HEK293 (cell line): Measurements from ENCODE around the gene OAS2.

ENCODE experiments used
- CTCF ChIA-PET: fragments of 350-600 bp; formaldehyde crosslinking; extraction: SDS; loops from one replicate; lab custom pipeline; 2021; ENCODE audit warnings: antibody characterized with exemption; lab: Yijun Ruan, JAX
- POLR2A ChIA-PET: fragments of 300-600 bp; formaldehyde crosslinking; extraction: SDS; loops from one replicate; lab custom pipeline; 2020; ENCODE audit warnings: antibody characterized with exemption, inconsistent platforms; lab: Yijun Ruan, JAX
- H3K27ac ChIP-seq: fragments of 200-500 bp; sonication (Bioruptor generic); 2 replicates; pipeline ENCODE4 v1.5.1; 2014; ENCODE audit warnings: low read depth, low read length, control low read depth, inconsistent platforms; ENCODE audit errors: extremely low read depth
- H3K36me3 ChIP-seq, 2 experiments: fragments of 200-500 bp in 1 of 2; sonication (Bioruptor generic) in 1 of 2; 1 replicate in 1 of 2; 2 replicates in 1 of 2; pipeline ENCODE4 v1.5.1; 2014 to 2017; ENCODE audit warnings: inconsistent platforms in 2 of 2, low read length in 2 of 2; ENCODE audit not compliant: control insufficient read depth in 2 of 2, insufficient read depth in 1 of 2
- H3K4me1 ChIP-seq: fragments of 200-500 bp; sonication (Bioruptor generic); 2 replicates; pipeline ENCODE4 v1.5.1; 2014; ENCODE audit warnings: mild to moderate bottlenecking, low read length, inconsistent platforms; ENCODE audit not compliant: control insufficient read depth, insufficient read depth
- H3K4me3 ChIP-seq: 2 replicates; pipeline ENCODE4 v1.5.1; 2011; ENCODE audit warnings: low read depth, mild to moderate bottlenecking, control low read depth, low read length, moderate library complexity
- H3K9me3 ChIP-seq: fragments of 200-500 bp; sonication (Bioruptor generic); 2 replicates; pipeline ENCODE4 v1.5.1; 2014; ENCODE audit warnings: low read depth, low read length, inconsistent platforms; ENCODE audit not compliant: control insufficient read depth, insufficient read depth
- ATF2 ChIP-seq: fragments of 450-650 bp; formaldehyde crosslinking; IDR thresholded peaks from 2 replicates; pipeline ENCODE4 v1.5.1; 2016; ENCODE audit warnings: missing biosample characterization, missing genetic modification characterization, low read depth
- BCL11B ChIP-seq: fragments of 450-650 bp; formaldehyde crosslinking; IDR thresholded peaks from 2 replicates; pipeline ENCODE4 v1.5.1; 2016; ENCODE audit warnings: low read depth, missing biosample characterization, missing genetic modification characterization
- GLI4 ChIP-seq: fragments of 450-650 bp; formaldehyde crosslinking; IDR thresholded peaks from 2 replicates; pipeline ENCODE4 v1.5.1; 2016; ENCODE audit warnings: missing biosample characterization, missing genetic modification characterization
- KLF16 ChIP-seq: fragments of 450-650 bp; formaldehyde crosslinking; IDR thresholded peaks from 2 replicates; pipeline ENCODE4 v1.5.1; 2017; ENCODE audit warnings: missing biosample characterization, missing genetic modification characterization
- KLF7 ChIP-seq: fragments of 450-650 bp; formaldehyde crosslinking; IDR thresholded peaks from 2 replicates; pipeline ENCODE4 v1.5.1; 2016; ENCODE audit warnings: missing biosample characterization, missing genetic modification characterization, borderline replicate concordance
- OVOL3 ChIP-seq: fragments of 450-650 bp; formaldehyde crosslinking; IDR thresholded peaks from 2 replicates; pipeline ENCODE4 v1.5.1; 2016; ENCODE audit warnings: missing biosample characterization, missing genetic modification characterization
- RBAK ChIP-seq: fragments of 450-650 bp; formaldehyde crosslinking; IDR thresholded peaks from 2 replicates; pipeline ENCODE4 v1.5.1; 2016; ENCODE audit warnings: missing biosample characterization, missing genetic modification characterization
- REST ChIP-seq: fragments of 450-650 bp; formaldehyde crosslinking; IDR thresholded peaks from 2 replicates; pipeline ENCODE4 v1.5.1; 2016; ENCODE audit warnings: missing biosample characterization, missing genetic modification characterization
- SCRT2 ChIP-seq: fragments of 450-650 bp; formaldehyde crosslinking; IDR thresholded peaks from 2 replicates; pipeline ENCODE4 v1.5.1; 2016; ENCODE audit warnings: missing biosample characterization, missing genetic modification characterization
- YY1 ChIP-seq: fragments of 450-650 bp; formaldehyde crosslinking; IDR thresholded peaks from 2 replicates; pipeline ENCODE4 v1.5.1; 2018; ENCODE audit warnings: missing biosample characterization, missing genetic modification characterization
- ZBTB21 ChIP-seq: fragments of 450-650 bp; formaldehyde crosslinking; IDR thresholded peaks from 2 replicates; pipeline ENCODE4 v1.5.1; 2017; ENCODE audit warnings: missing biosample characterization, missing genetic modification characterization
- ZEB2 ChIP-seq: fragments of 450-650 bp; formaldehyde crosslinking; IDR thresholded peaks from 2 replicates; pipeline ENCODE4 v1.5.1; 2016; ENCODE audit warnings: missing biosample characterization, missing genetic modification characterization
- ZFHX2 ChIP-seq: fragments of 450-650 bp; formaldehyde crosslinking; conservative IDR thresholded peaks from 2 replicates; pipeline ENCODE4 v1.5.1; 2016; ENCODE audit warnings: missing biosample characterization, missing genetic modification characterization
- ZFP37 ChIP-seq: fragments of 450-650 bp; formaldehyde crosslinking; IDR thresholded peaks from 2 replicates; pipeline ENCODE4 v1.5.1; 2016; ENCODE audit warnings: missing biosample characterization, missing genetic modification characterization
- ZNF132 ChIP-seq: fragments of 450-650 bp; formaldehyde crosslinking; IDR thresholded peaks from 2 replicates; pipeline ENCODE4 v1.5.1; 2017; ENCODE audit warnings: missing biosample characterization, missing genetic modification characterization, borderline replicate concordance
- ZNF138 ChIP-seq: fragments of 450-650 bp; formaldehyde crosslinking; IDR thresholded peaks from 2 replicates; pipeline ENCODE4 v1.5.1; 2016; ENCODE audit warnings: missing biosample characterization, missing genetic modification characterization, borderline replicate concordance
- ZNF423 ChIP-seq: fragments of 450-650 bp; formaldehyde crosslinking; IDR thresholded peaks from 2 replicates; pipeline ENCODE4 v1.5.1; 2016; ENCODE audit warnings: missing biosample characterization, missing genetic modification characterization
- ZNF426 ChIP-seq: fragments of 450-650 bp; formaldehyde crosslinking; IDR thresholded peaks from 2 replicates; pipeline ENCODE4 v1.5.1; 2017; ENCODE audit warnings: missing biosample characterization, missing genetic modification characterization, mild to moderate bottlenecking, inconsistent platforms, moderate library complexity
- ZNF473 ChIP-seq: fragments of 450-650 bp; formaldehyde crosslinking; IDR thresholded peaks from 2 replicates; pipeline ENCODE4 v1.5.1; 2017; ENCODE audit warnings: missing biosample characterization, missing genetic modification characterization
- ZNF48 ChIP-seq: fragments of 450-650 bp; formaldehyde crosslinking; IDR thresholded peaks from 2 replicates; pipeline ENCODE4 v1.5.1; 2016; ENCODE audit warnings: missing biosample characterization, missing genetic modification characterization
- ZNF513 ChIP-seq: fragments of 450-650 bp; IDR thresholded peaks from 2 replicates; pipeline ENCODE4 v1.5.1; 2018; ENCODE audit warnings: missing biosample characterization, missing genetic modification characterization
- ZNF529 ChIP-seq: fragments of 450-650 bp; formaldehyde crosslinking; IDR thresholded peaks from 2 replicates; pipeline ENCODE4 v1.5.1; 2017; ENCODE audit warnings: missing genetic modification characterization, missing biosample characterization; ENCODE audit not compliant: insufficient replicate concordance
- ZNF747 ChIP-seq: fragments of 450-650 bp; formaldehyde crosslinking; IDR thresholded peaks from 2 replicates; pipeline ENCODE4 v1.5.1; 2016; ENCODE audit warnings: missing biosample characterization, missing genetic modification characterization
- ZNF791 ChIP-seq: fragments of 450-650 bp; formaldehyde crosslinking; IDR thresholded peaks from 2 replicates; pipeline ENCODE4 v1.5.1; 2016; ENCODE audit warnings: missing biosample characterization, missing genetic modification characterization

OAS2 gene

GRCh38 chr12:112929715-112930114, 48.6 kb upstream of the OAS2 start:
- ChIA-PET POLR2A (no interaction called here), CTCF (interaction anchor here (0.8 to 0.9 kb wide), 2 partner anchors 64 to 590 kb away, joined by 3 to 4 read pairs; no protein-coding TSS in a partner anchor)
- Histone ChIP-seq H3K9me3 (no peaks in the 10 kb centered on the region), H3K27ac (no peak overlapping the region), H3K4me1 (no peaks in the 10 kb centered on the region), H3K4me3 (no peak overlapping the region), H3K36me3 (no peaks in the 10 kb centered on the region)
- TF ChIP-seq ZNF423 (no peak), ZNF132 (tag by site-specific recombination) (no peak)

- Histone ChIP-seq H3K36me3 (no peaks in the 10 kb centered on the region), H3K9me3 (no peaks in the 10 kb centered on the region), H3K27ac (no peak overlapping the region), H3K4me3 (no peak overlapping the region), H3K4me1 (no peaks in the 10 kb centered on the region)
- CTCF ChIA-PET = no interaction called here
- no peak for TF ChIP-seq BCL11B (tag by site-specific recombination)
- no peak for TF ChIP-seq ZFHX2 (tag by site-specific recombination)
- no peak for TF ChIP-seq KLF16 (tag by site-specific recombination)
- no peak for TF ChIP-seq REST
- no peak for TF ChIP-seq ZBTB21 (tag by site-specific recombination)
- TF ChIP-seq ZFP37 (tag by site-specific recombination) = no peak
- no peak for TF ChIP-seq SCRT2 (tag by site-specific recombination)
- TF ChIP-seq ZNF747 (tag by site-specific recombination) = no peak
- POLR2A ChIA-PET = no interaction called here
Observed at GRCh38 chr12:112930350-112930749, 48.0 kb upstream of the OAS2 start.

- no peaks in the 10 kb centered on the region for H3K4me1 ChIP-seq
- TF ChIP-seq ATF2 (tag by site-specific recombination) = no peak
- no peak for TF ChIP-seq ZNF473 (tag by site-specific recombination)
- ChIA-PET POLR2A (no interaction called here), CTCF (interaction anchor here (0.6 kb wide), 1 partner anchor 35 kb away, joined by 3 read pairs; no protein-coding TSS in a partner anchor)
- no peaks in the 10 kb centered on the region for H3K9me3 ChIP-seq
- H3K36me3 ChIP-seq = no peaks in the 10 kb centered on the region
- H3K4me3 ChIP-seq = no peak overlapping the region
- no peak overlapping the region for H3K27ac ChIP-seq
Observed at GRCh38 chr12:112932485-112933128, 45.7 kb upstream of the OAS2 start.

- Histone ChIP-seq H3K4me3 (no peak overlapping the region), H3K27ac (no peak overlapping the region), H3K9me3 (no peaks in the 10 kb centered on the region), H3K36me3 (no peaks in the 10 kb centered on the region), H3K4me1 (no peaks in the 10 kb centered on the region)
- ChIA-PET CTCF (no interaction called here), POLR2A (no interaction called here)
- no peak for TF ChIP-seq ZNF513 (tag by site-specific recombination)
- no peak for TF ChIP-seq ZNF791
- TF ChIP-seq ZNF48 (tag by site-specific recombination) = no peak
- TF ChIP-seq ZNF138 (tag by site-specific recombination) = no peak
- no peak for TF ChIP-seq ZEB2
- no peak for TF ChIP-seq ZNF529 (tag by site-specific recombination)
- TF ChIP-seq ZNF426 (tag by site-specific recombination) = no peak
- no peak for TF ChIP-seq YY1 (tag by site-specific recombination)
- TF ChIP-seq KLF7 (tag by site-specific recombination) = no peak
- TF ChIP-seq GLI4 (tag by site-specific recombination) = no peak
- no peak for TF ChIP-seq RBAK (tag by site-specific recombination)
- no peak for TF ChIP-seq OVOL3 (tag by site-specific recombination)
Observed at GRCh38 chr12:112933129-112933505, 45.2 kb upstream of the OAS2 start.
